ENCODE measurements around the gene SCN5A.

GRCh38 chr3:38554127-38554827 is 95.2 kb downstream of the SCN5A start:
- TF ChIP-seq EP300 (IDR thresholded peaks at IDR 0.05; ENCODE audit: borderline replicate concordance) (no peak), MAX (IDR thresholded peaks at IDR 0.05) (no peak), REST (IDR thresholded peaks at IDR 0.05; ENCODE audit: low read depth) (no peak), ZBTB7A (IDR thresholded peaks at IDR 0.05; ENCODE audit: low read depth) (no peak), TAF1 (IDR thresholded peaks at IDR 0.05; ENCODE audit: low read depth) (no peak), FOXM1 (IDR thresholded peaks at IDR 0.05; ENCODE audit: borderline replicate concordance, low read depth) (no peak), TEAD4 (IDR thresholded peaks at IDR 0.05) (no peak), CEBPB (IDR thresholded peaks at IDR 0.05) (no peak), EGR1 (IDR thresholded peaks at IDR 0.05) (no peak), RAD21 (IDR thresholded peaks at IDR 0.05; ENCODE audit: low read depth) (no peak), CREB1 (IDR thresholded peaks at IDR 0.05; ENCODE audit: low read depth) (no peak), TCF12 (IDR thresholded peaks at IDR 0.05; ENCODE audit: low read depth) (no peak)

Data from Ishikawa (cell line).